ENCODE measurements around the gene CLEC18B. TPM values are rescaled to one million over a fixed set of nuclear protein-coding genes. Genes with fewer than 3 reads are reported as not detected.

Gene CLEC18B
- total and polyA plus RNA-seq, 4 donors, result 0.21 to 1.3 (median 0.43) TPM; not detected in 1

- DNase-seq (ENCODE audit: low spot score), result no peak
- 94% methylated on average over 7 of the region's 7 CpGs for WGBS
These were observed 44.0 kb upstream of the CLEC18B start for GRCh38 chr16:74465281-74465680.

GRCh38 chr16:74463888-74464287 is 42.6 kb upstream of the CLEC18B start:
- H3K4me3 ChIP-seq (ENCODE audit: low read depth in 1 of 3, low read length in 3 of 3), result no peak overlapping the region
- no peak for DNase-seq (ENCODE audit: low spot score)
- H3K9ac ChIP-seq (ENCODE audit: low read depth in 1 of 2, low read length in 2 of 2), result no peak overlapping the region
- H3K9me3 ChIP-seq (ENCODE audit: control insufficient read depth in 4 of 4, low read length in 3 of 4), result no peaks in the 10 kb centered on the region
- no peaks in the 10 kb centered on the region for H3K4me1 ChIP-seq (ENCODE audit: control insufficient read depth in 4 of 4, insufficient read depth in 4 of 4, low read length in 3 of 4)
- H3K27ac ChIP-seq (ENCODE audit: low read depth in 1 of 2, low read length in 2 of 2), result no peak overlapping the region
- H3K36me3 ChIP-seq (ENCODE audit: control insufficient read depth in 4 of 4, insufficient read depth in 3 of 4, low read depth in 1 of 4, low read length in 3 of 4), result peaks cover 15 to 84% (median 61%) of the 10 kb centered on the region in 4 donors
- 98% methylated on average over 2 of the region's 2 CpGs for WGBS
- H3K27me3 ChIP-seq (ENCODE audit: control insufficient read depth in 4 of 4, insufficient read depth in 4 of 4, low read length in 3 of 4), result no peaks in the 10 kb centered on the region
- no peak for TF ChIP-seq CTCF (IDR thresholded peaks at IDR 0.05; ENCODE audit: low read depth, low read length, missing input control)
- no peak for TF ChIP-seq FOXA2 (IDR thresholded peaks at IDR 0.05)
- no peak for TF ChIP-seq TAF1 (conservative IDR thresholded peaks at IDR 0.05)
- TF ChIP-seq FOXA1 (IDR thresholded peaks at IDR 0.05), result no peak
- no peak for TF ChIP-seq GABPA (IDR thresholded peaks at IDR 0.05 in 1 of 2, conservative IDR thresholded peaks at IDR 0.05 in 1 of 2)
- TF ChIP-seq NR2F2 (IDR thresholded peaks at IDR 0.05), result no peak
- no peak for TF ChIP-seq JUND (IDR thresholded peaks at IDR 0.05)
- no peak for TF ChIP-seq RXRA (IDR thresholded peaks at IDR 0.05)
- no peak for TF ChIP-seq HNF4A (conservative IDR thresholded peaks at IDR 0.05)
- TF ChIP-seq ZBTB33 (IDR thresholded peaks at IDR 0.05), result no peak
- TF ChIP-seq MAX (IDR thresholded peaks at IDR 0.05), result no peak

More at GRCh38 chr16:74465281-74465680, 44.0 kb upstream of the CLEC18B start:
- Histone ChIP-seq H3K4me1 (ENCODE audit: control insufficient read depth in 4 of 4, insufficient read depth in 4 of 4, low read length in 3 of 4) (no peaks in the 10 kb centered on the region), H3K27ac (ENCODE audit: low read depth in 1 of 2, low read length in 2 of 2) (no peak overlapping the region), H3K27me3 (ENCODE audit: control insufficient read depth in 4 of 4, insufficient read depth in 4 of 4, low read length in 3 of 4) (no peaks in the 10 kb centered on the region), H3K9ac (ENCODE audit: low read depth in 1 of 2, low read length in 2 of 2) (no peak overlapping the region), H3K4me3 (ENCODE audit: low read depth in 1 of 3, low read length in 3 of 3) (no peak overlapping the region), H3K36me3 (ENCODE audit: control insufficient read depth in 4 of 4, insufficient read depth in 3 of 4, low read depth in 1 of 4, low read length in 3 of 4) (peaks cover 15 to 89% (median 72%) of the 10 kb centered on the region in 4 donors), H3K9me3 (ENCODE audit: control insufficient read depth in 4 of 4, low read length in 3 of 4) (no peaks in the 10 kb centered on the region)
- TF ChIP-seq RXRA (IDR thresholded peaks at IDR 0.05) (no peak), YY1 (IDR thresholded peaks at IDR 0.05) (no peak), JUND (IDR thresholded peaks at IDR 0.05) (no peak), CTCF (IDR thresholded peaks at IDR 0.05; ENCODE audit: low read depth, low read length, missing input control) (no peak), TAF1 (conservative IDR thresholded peaks at IDR 0.05) (no peak), HNF4A (conservative IDR thresholded peaks at IDR 0.05) (no peak), MAX (IDR thresholded peaks at IDR 0.05) (no peak), SP1 (IDR thresholded peaks at IDR 0.05) (no peak), GABPA (IDR thresholded peaks at IDR 0.05 in 1 of 2, conservative IDR thresholded peaks at IDR 0.05 in 1 of 2) (no peak), FOXA1 (IDR thresholded peaks at IDR 0.05) (no peak), HNF4G (IDR thresholded peaks at IDR 0.05) (no peak), ZBTB33 (IDR thresholded peaks at IDR 0.05) (no peak), NR2F2 (IDR thresholded peaks at IDR 0.05) (no peak), EGR1 (IDR thresholded peaks at IDR 0.05; ENCODE audit: low read depth in 2 of 2) (no peak)

All from liver (tissue), 9 donors.